Nephron progenitor cell (in vitro differentiated cells): Measurements from ENCODE around the gene UBE3C.

Experiments
- DNase-seq: peaks from one replicate; pipeline ENCODE4 v3.0.0; 2021
- H3K27ac Mint-ChIP-seq: 2 replicates; pipeline ENCODE4 v1.8.0; 2021; ENCODE audit warnings: mild to moderate bottlenecking, moderate library complexity, mixed read lengths
- H3K27me3 Mint-ChIP-seq: 2 replicates; pipeline ENCODE4 v1.8.0; 2021; ENCODE audit warnings: mild to moderate bottlenecking, low read depth, mixed read lengths; ENCODE audit not compliant: poor library complexity
- H3K36me3 Mint-ChIP-seq: 2 replicates; pipeline ENCODE4 v1.8.0; 2021; ENCODE audit warnings: low read depth, mixed read lengths
- H3K4me1 Mint-ChIP-seq: 2 replicates; pipeline ENCODE4 v1.8.0; 2021; ENCODE audit warnings: mixed read lengths
- H3K4me3 Mint-ChIP-seq: 2 replicates; pipeline ENCODE4 v1.8.0; 2021; ENCODE audit warnings: mild to moderate bottlenecking, moderate library complexity, mixed read lengths
- H3K9me3 Mint-ChIP-seq: 2 replicates; pipeline ENCODE4 v1.8.0; 2021; ENCODE audit warnings: mild to moderate bottlenecking, moderate library complexity, mixed read lengths
- CTCF ChIP-seq: fragments of 200-600 bp; sonication (generic); IDR thresholded peaks from 2 replicates; pipeline ENCODE4 v1.5.0; 2021; ENCODE audit warnings: antibody characterized with exemption

UBE3C gene

GRCh38 chr7:157282141-157282801 is 143.5 kb downstream of the UBE3C start:
- DNase-seq: no peak
- Mint-ChIP-seq H3K36me3 (no peaks in the 10 kb centered on the region), H3K27me3 (no peaks in the 10 kb centered on the region), H3K27ac (no peak overlapping the region), H3K4me1 (no peaks in the 10 kb centered on the region), H3K4me3 (no peak overlapping the region), H3K9me3 (peaks cover 16% of the 10 kb centered on the region)
- TF ChIP-seq CTCF: no peak

- no peak for TF ChIP-seq CTCF
- Mint-ChIP-seq H3K4me1 (no peaks in the 10 kb centered on the region), H3K27ac (no peak overlapping the region), H3K4me3 (no peak overlapping the region), H3K36me3 (no peaks in the 10 kb centered on the region), H3K27me3 (no peaks in the 10 kb centered on the region), H3K9me3 (peaks cover 29% of the 10 kb centered on the region)
- DNase-seq: no peak
These were observed 145.7 kb downstream of the UBE3C start for GRCh38 chr7:157284229-157285014.

- Mint-ChIP-seq H3K36me3 (no peaks in the 10 kb centered on the region), H3K27me3 (no peaks in the 10 kb centered on the region), H3K27ac (no peak overlapping the region), H3K9me3 (peaks cover 13% of the 10 kb centered on the region), H3K4me1 (peaks cover 11% of the 10 kb centered on the region), H3K4me3 (no peak overlapping the region)
- no peak for TF ChIP-seq CTCF
- no peak for DNase-seq
These were observed 152.8 kb downstream of the UBE3C start for GRCh38 chr7:157291404-157292080.

GRCh38 chr7:157292258-157292657 is 153.5 kb downstream of the UBE3C start:
- no peak for DNase-seq
- Mint-ChIP-seq H3K36me3 (no peaks in the 10 kb centered on the region), H3K27me3 (no peaks in the 10 kb centered on the region), H3K4me1 (peaks cover 11% of the 10 kb centered on the region), H3K27ac (peak overlapping the region; percentile 1), H3K4me3 (no peak overlapping the region), H3K9me3 (peaks cover 13% of the 10 kb centered on the region)
- TF ChIP-seq CTCF: no peak

GRCh38 chr7:157292770-157293412 is 154.2 kb downstream of the UBE3C start:
- H3K36me3 Mint-ChIP-seq: no peaks in the 10 kb centered on the region

More at GRCh38 chr7:157292770-157293412, 154.2 kb downstream of the UBE3C start:
- no peak overlapping the region for H3K27ac Mint-ChIP-seq
- TF ChIP-seq CTCF: no peak
- H3K4me1 Mint-ChIP-seq: peaks cover 11% of the 10 kb centered on the region
- peaks cover 7% of the 10 kb centered on the region for H3K9me3 Mint-ChIP-seq
- no peak overlapping the region for H3K4me3 Mint-ChIP-seq
- H3K27me3 Mint-ChIP-seq: peaks cover 2% of the 10 kb centered on the region
- no peak for DNase-seq
